A549 (cell line): ENCODE measurements around the gene FBXO3. TPM values are rescaled to one million over a fixed set of nuclear protein-coding genes. Genes with fewer than 3 reads are reported as not detected.

Experiments used
- ATAC-seq, 2 experiments: fragments of 200-7000 bp in 1 of 2; fragments of >200 bp in 1 of 2; cut with Nextera tagmentation in 1 of 2; cut with Tn5 transposase in 1 of 2; 3 replicates each; pipeline versions ENCODE4 v1.8.0 to v1.9.1; 2018 to 2020; ENCODE audit warnings: mild to moderate bottlenecking in 1 of 2, moderate library complexity in 1 of 2
- CTCF ChIA-PET: fragments of 300-600 bp; sonication (Branson Sonifier 250); formaldehyde crosslinking; extraction: SDS; loops from one replicate; lab custom pipeline; 2021; ENCODE audit warnings: antibody characterized with exemption, inconsistent platforms; lab: Yijun Ruan, JAX
- POLR2A ChIA-PET: fragments of 350-600 bp; formaldehyde crosslinking; extraction: SDS; loops from one replicate; lab custom pipeline; 2021; ENCODE audit warnings: antibody characterized with exemption, inconsistent platforms; lab: Yijun Ruan, JAX
- DNase-seq, 2 experiments: peaks; one replicate each; pipeline versions ENCODE4 v3.0.0 to v3.0.0-alpha.2; 2011 to 2016; ENCODE audit warnings: low read depth in 1 of 2, low spot score in 1 of 2
- FAIRE-seq: peaks from 2 replicates; lab custom pipeline; 2011; peaks lifted over from hg19 to GRCh38; lab: Jason Lieb, UNC
- H3K27ac ChIP-seq, 2 experiments: fragments of >200 bp; sonication (Bioruptor Twin); formaldehyde crosslinking; 3 replicates each; pipeline ENCODE4 v1.5.1; 2016 to 2017
- H3K4me1 ChIP-seq: fragments of >200 bp; sonication (Bioruptor Twin); formaldehyde crosslinking; 3 replicates; pipeline ENCODE4 v1.6.1; 2016
- H3K4me2 ChIP-seq: fragments of >200 bp; sonication (Bioruptor Twin); formaldehyde crosslinking; 3 replicates; pipeline ENCODE4 v1.6.1; 2016
- H3K4me3 ChIP-seq: fragments of >200 bp; sonication (Bioruptor Twin); formaldehyde crosslinking; 3 replicates; pipeline ENCODE4 v1.5.1; 2016
- H3K9me3 ChIP-seq: fragments of >200 bp; sonication (Bioruptor Twin); formaldehyde crosslinking; 3 replicates; pipeline ENCODE4 v1.6.1; 2016
- BCL3 ChIP-seq: fragments of >200 bp; sonication (Bioruptor Twin); formaldehyde crosslinking; IDR thresholded peaks from 3 replicates; pipeline ENCODE4 v1.6.1; 2016
- CBX2 ChIP-seq: fragments of 200-600 bp; sonication (generic); IDR thresholded peaks from 2 replicates; pipeline ENCODE4 v1.6.1; 2016; ENCODE audit warnings: low read depth, mild to moderate bottlenecking, borderline replicate concordance
- CBX8 ChIP-seq: fragments of 200-600 bp; sonication (generic); IDR thresholded peaks from 2 replicates; pipeline ENCODE4 v1.6.1; 2016
- EHF ChIP-seq: fragments of 250-450 bp; sonication (Bioruptor Pico); IDR thresholded peaks from 2 replicates; pipeline ENCODE4 v1.5.0; 2020; ENCODE audit warnings: mild to moderate bottlenecking
- ESRRA ChIP-seq: fragments of 150-350 bp; IDR thresholded peaks from 2 replicates; pipeline ENCODE4 v1.6.1; 2014; ENCODE audit warnings: mild to moderate bottlenecking, low read length, borderline replicate concordance
- FOSL2 ChIP-seq, 2 experiments: fragments of 450-650 bp in 1 of 2; fragments of >200 bp in 1 of 2; sonication (Bioruptor Twin) in 1 of 2; formaldehyde crosslinking; IDR thresholded peaks; 2 replicates each; pipeline versions ENCODE4 v1.5.0 to v1.6.1; 2016 to 2020; ENCODE audit warnings: mild to moderate bottlenecking in 1 of 2, moderate library complexity in 1 of 2
- FOXS1 ChIP-seq: fragments of 250-450 bp; sonication (Bioruptor Pico); IDR thresholded peaks from 2 replicates; pipeline ENCODE4 v1.5.0; 2020; ENCODE audit warnings: mild to moderate bottlenecking, moderate library complexity
- HDAC2 ChIP-seq: fragments of 200-600 bp; sonication (generic); IDR thresholded peaks from 2 replicates; pipeline ENCODE4 v1.6.1; 2016
- HEYL ChIP-seq: fragments of 250-450 bp; sonication (Bioruptor Pico); IDR thresholded peaks from 2 replicates; pipeline ENCODE4 v1.8.0; 2021; ENCODE audit warnings: mild to moderate bottlenecking, moderate library complexity
- HMGXB4 ChIP-seq: fragments of 250-450 bp; sonication (Bioruptor Pico); IDR thresholded peaks from 2 replicates; pipeline ENCODE4 v1.5.0; 2021; ENCODE audit warnings: mild to moderate bottlenecking, moderate library complexity, borderline replicate concordance
- HOXB13 ChIP-seq: fragments of 250-450 bp; sonication (Bioruptor Pico); IDR thresholded peaks from 2 replicates; pipeline ENCODE4 v1.5.0; 2020; ENCODE audit warnings: low read depth, mild to moderate bottlenecking, moderate library complexity
- KDM1A ChIP-seq: fragments of 200-600 bp; sonication (generic); IDR thresholded peaks from 2 replicates; pipeline ENCODE4 v1.6.1; 2016; ENCODE audit warnings: low read depth, mild to moderate bottlenecking
- MAX ChIP-seq: IDR thresholded peaks from 2 replicates; pipeline ENCODE4 v1.6.1; 2012
- NFE2L2 ChIP-seq: fragments of 150-350 bp; conservative IDR thresholded peaks from 2 replicates; pipeline ENCODE4 v1.6.1; 2014; ENCODE audit warnings: low read length
- NR3C1 ChIP-seq: fragments of >200 bp; sonication (Bioruptor Twin); formaldehyde crosslinking; IDR thresholded peaks from 3 replicates; pipeline ENCODE4 v1.6.1; 2017
- PHF8 ChIP-seq: fragments of 200-600 bp; sonication (generic); IDR thresholded peaks from 2 replicates; pipeline ENCODE4 v1.6.1; 2016; ENCODE audit warnings: low read depth, mild to moderate bottlenecking, antibody characterized with exemption, moderate library complexity, borderline replicate concordance
- POLR2AphosphoS2 ChIP-seq: conservative IDR thresholded peaks from 2 replicates; pipeline ENCODE4 v1.6.1; 2012; ENCODE audit warnings: low read length, improper control_type of control experiment, inconsistent platforms
- REST ChIP-seq: fragments of 200-600 bp; sonication (generic); IDR thresholded peaks from 2 replicates; pipeline ENCODE4 v1.6.1; 2016; ENCODE audit warnings: antibody characterized with exemption, mild to moderate bottlenecking, moderate library complexity
- SREBF2 ChIP-seq: fragments of 450-650 bp; IDR thresholded peaks from 2 replicates; pipeline ENCODE4 v1.6.1; 2014; ENCODE audit warnings: mild to moderate bottlenecking, moderate library complexity
- WGBS: methylation state at CpG from one replicate; pipeline ENCODE4 v1.1.6; 2017; ENCODE audit errors: missing lambda C conversion rate; 5-methylcytosine and 5-hydroxymethylcytosine counted together
- polyA plus RNA-seq, 4 experiments: library from polyadenylated mRNA; depleted of rRNA in 3 of 4; stranded (reverse); fragments of >200 nt; fragmentation: RNase III in 1 of 4; extraction: RNeasy Plus Mini Kit Qiagen cat#74134 plus additional on column Dnase treatment in 1 of 4; gene quantifications; 2 replicates in 3 of 4; 3 replicates in 1 of 4; pipeline ENCODE4 v1.2.3, GENCODE V29; 2011 to 2017
- TF ChIP-seq, protein P1 (sequence below): fragments of 150-350 bp; IDR thresholded peaks from 2 replicates; pipeline ENCODE4 v1.6.1; 2014; ENCODE audit warnings: low read depth, mild to moderate bottlenecking, low read length

Gene FBXO3
- polyA plus RNA-seq, 2 of the 4 experiments (the other 2 are of a cell fraction) = 22.5 to 42.6 TPM

GRCh38 chr11:33802194-33802950, 28.1 kb upstream of the FBXO3 start (continued):
- TF ChIP-seq NFE2L2 = no peak
- TF ChIP-seq BCL3 = no peak
- TF ChIP-seq MAX = peak; percentile 81
- TF ChIP-seq KDM1A = no peak
- TF ChIP-seq, all 56 proteins: peak for 7

- POLR2A ChIA-PET = interaction anchor here (1.1 kb wide), 1 partner anchor 101 kb away, joined by 3 read pairs; the partner anchor contains the start of gene C11orf91
- Histone ChIP-seq H3K4me1 (0 out of 3 replicates have a peak, but pooled peaks cover 5% of the 10 kb centered on the region), H3K4me3 (peak overlapping the region; percentile 40; the same call in 2 of the 3 replicates)
- ATAC-seq = no peak
- TF ChIP-seq, protein P1, sequence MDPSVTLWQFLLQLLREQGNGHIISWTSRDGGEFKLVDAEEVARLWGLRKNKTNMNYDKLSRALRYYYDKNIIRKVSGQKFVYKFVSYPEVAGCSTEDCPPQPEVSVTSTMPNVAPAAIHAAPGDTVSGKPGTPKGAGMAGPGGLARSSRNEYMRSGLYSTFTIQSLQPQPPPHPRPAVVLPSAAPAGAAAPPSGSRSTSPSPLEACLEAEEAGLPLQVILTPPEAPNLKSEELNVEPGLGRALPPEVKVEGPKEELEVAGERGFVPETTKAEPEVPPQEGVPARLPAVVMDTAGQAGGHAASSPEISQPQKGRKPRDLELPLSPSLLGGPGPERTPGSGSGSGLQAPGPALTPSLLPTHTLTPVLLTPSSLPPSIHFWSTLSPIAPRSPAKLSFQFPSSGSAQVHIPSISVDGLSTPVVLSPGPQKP = no peak
- TF ChIP-seq MAX = no peak
- no peak for TF ChIP-seq HEYL
- no peak for TF ChIP-seq POLR2AphosphoS2
- no peak for TF ChIP-seq PHF8
- no peak for TF ChIP-seq SREBF2
- no peak for TF ChIP-seq REST
- TF ChIP-seq FOXS1 (CRISPR knock-in tag) = no peak
- no peak for TF ChIP-seq EHF (CRISPR knock-in tag)
- no peak for TF ChIP-seq HDAC2
- TF ChIP-seq CBX2 = no peak
- TF ChIP-seq CBX8 = no peak
- no peak for TF ChIP-seq NR3C1
- TF ChIP-seq, all 56 proteins: peak for 0
- Histone ChIP-seq H3K27ac (peak overlapping the region in 1 of 2 experiments; percentile 76; a peak in 3 of 6 replicates), H3K9me3 (no peaks in the 10 kb centered on the region), H3K4me2 (peak overlapping the region; percentile 91)
- no peak for FAIRE-seq
- no peak for DNase-seq
- CTCF ChIA-PET = interaction anchor here (0.9 to 2.3 kb wide), 4 partner anchors 27 to 635 kb away, joined by 3 to 13 read pairs (median 4); no protein-coding TSS in a partner anchor
- 59% methylated on average over 7 of the region's 7 CpGs for WGBS
Observed at GRCh38 chr11:33801821-33802193, 27.5 kb upstream of the FBXO3 start.

DNA sequence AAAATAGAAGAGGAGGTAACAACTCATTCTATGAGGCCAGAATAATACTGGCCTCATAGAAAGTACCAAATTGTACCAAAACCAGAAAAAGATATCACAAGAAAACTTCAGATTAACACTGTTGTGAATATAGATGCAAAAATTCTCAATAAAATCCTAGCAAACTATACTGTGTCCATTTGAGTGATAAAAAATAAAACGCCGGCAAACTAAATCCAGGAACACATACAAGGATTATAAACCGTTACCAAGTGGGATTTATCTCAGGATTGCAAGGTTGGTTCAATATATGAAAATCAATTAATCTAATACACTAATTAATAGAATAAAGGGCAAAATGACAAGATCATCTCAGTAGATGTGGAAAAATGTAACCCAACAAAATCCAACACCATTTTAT, 23.6 kb upstream of the FBXO3 start:
- DNase-seq = no peak
- Histone ChIP-seq H3K4me2 (no peak overlapping the region), H3K4me3 (no peak overlapping the region), H3K4me1 (0 out of 3 replicates have a peak, but pooled peaks cover 5% of the 10 kb centered on the region), H3K27ac (no peak overlapping the region), H3K9me3 (peaks cover 7% of the 10 kb centered on the region; the same call in 2 of the 3 replicates)
- POLR2A ChIA-PET = no interaction called here
- TF ChIP-seq EHF (CRISPR knock-in tag) (no peak), HOXB13 (CRISPR knock-in tag) (no peak), FOSL2 (IDR thresholded peaks at IDR 0.05) (no peak), FOSL2 (CRISPR knock-in tag; IDR thresholded peaks at IDR 0.05) (no peak), HMGXB4 (CRISPR knock-in tag) (no peak), ESRRA (no peak)
- CTCF ChIA-PET = interaction anchor here (0.9 kb wide), 1 partner anchor 15 kb away, joined by 3 read pairs; no protein-coding TSS in a partner anchor
- 65% methylated on average over 3 of the region's 3 CpGs for WGBS
- FAIRE-seq = no peak
- no peak for ATAC-seq
